GM18858 (cell line): ENCODE measurements around the gene PHLPP1.

ENCODE experiments used
- ATAC-seq: cut with Tn5 transposase; IDR thresholded peaks from one replicate; pipeline ENCODE4 v1.9.1; 2021; ENCODE audit not compliant: unreplicated experiment

PHLPP1 gene

GRCh38 chr18:62999392-62999791, 284.1 kb downstream of the PHLPP1 start:
- ATAC-seq: no peak

- no peak for ATAC-seq
Measured at GRCh38 chr18:62999921-63000320, 284.6 kb downstream of the PHLPP1 start.

- no peak for ATAC-seq
Measured at GRCh38 chr18:63000839-63001238, 285.5 kb downstream of the PHLPP1 start.

- no peak for ATAC-seq
Measured at GRCh38 chr18:63001861-63002260, 286.5 kb downstream of the PHLPP1 start.

- ATAC-seq: no peak
Measured at GRCh38 chr18:63002305-63002704, 287.0 kb downstream of the PHLPP1 start.

DNA sequence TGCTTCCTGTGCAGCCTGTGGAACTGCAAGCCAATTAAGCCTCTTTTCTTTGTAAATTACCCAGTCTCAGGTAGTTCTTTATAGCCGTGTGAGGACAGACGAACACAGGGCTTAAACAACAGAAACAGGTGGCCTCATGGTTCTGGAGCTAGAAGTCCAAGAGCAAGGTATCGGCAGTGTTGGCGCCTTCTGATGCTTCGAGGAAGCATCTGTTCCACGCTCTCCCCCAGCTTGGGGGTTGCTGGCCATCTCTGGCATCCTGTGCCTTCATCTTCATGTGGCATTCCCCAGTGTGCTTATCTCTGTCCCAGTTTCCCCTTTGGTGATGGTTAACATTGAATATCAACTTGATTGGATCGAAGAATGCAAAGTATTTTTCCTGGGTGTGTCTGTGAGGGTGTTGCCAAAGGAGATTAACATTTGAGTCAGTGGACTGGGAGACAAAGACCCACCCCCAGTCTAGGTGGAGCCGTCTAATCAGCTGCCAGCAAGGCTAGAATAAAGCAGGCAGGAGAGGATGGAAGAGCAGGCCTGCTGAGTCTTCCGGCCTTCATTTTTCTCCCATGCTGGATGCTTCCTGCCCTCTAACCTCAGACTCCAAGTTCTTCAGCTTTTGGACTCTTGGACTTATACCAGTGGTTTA, 287.6 kb downstream of the PHLPP1 start:
- ATAC-seq: no peak

DNA sequence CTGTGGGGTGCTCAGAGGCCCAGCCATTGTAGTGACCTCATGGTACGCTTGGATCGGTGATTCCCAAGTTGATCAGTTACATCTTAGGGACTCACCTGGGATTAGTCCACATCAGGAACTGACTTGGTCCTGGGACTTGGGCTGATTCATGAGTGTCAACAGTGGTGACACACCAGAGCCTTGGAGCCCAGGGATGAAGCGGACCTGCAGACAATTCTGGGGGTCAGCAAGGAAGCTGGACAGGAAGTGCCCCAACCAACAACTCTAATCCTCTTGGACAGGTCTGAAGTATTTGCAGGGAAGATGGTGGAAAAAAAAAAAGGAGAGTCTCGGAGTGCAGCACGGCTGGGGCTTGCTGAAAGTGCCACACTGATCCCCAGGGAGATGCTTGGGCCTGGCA, 288.6 kb downstream of the PHLPP1 start:
- ATAC-seq: no peak

DNA sequence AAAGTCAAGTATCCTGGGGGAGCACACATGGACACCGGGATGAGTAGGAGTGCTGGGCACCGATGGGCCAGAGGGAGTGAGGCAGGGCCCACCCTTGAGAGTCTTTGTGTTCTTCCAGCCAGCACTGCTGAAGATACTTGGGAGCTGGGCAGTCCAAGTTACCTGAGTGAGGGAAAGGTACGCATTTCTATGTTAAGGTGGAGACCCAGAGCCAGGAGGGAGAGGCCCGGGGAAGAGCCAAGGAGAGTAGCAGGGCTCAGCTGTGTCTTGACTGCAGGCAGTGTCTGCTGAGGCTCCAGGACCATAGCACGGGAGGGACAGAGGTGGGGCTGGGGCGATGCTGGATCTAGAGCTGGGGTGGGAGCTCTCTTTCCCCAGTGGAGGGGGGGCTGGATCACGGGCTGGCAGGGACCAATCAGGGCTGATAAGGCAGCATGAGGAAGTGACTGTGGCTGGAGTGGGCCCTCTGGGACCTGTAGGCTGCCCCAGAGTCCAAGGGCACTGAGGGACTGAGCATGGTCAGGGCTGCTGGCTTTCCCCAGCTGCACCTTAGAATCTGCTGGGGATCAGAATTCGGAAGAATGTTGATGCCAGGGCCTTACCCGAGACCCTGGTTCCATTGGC, 289.2 kb downstream of the PHLPP1 start:
- ATAC-seq: no peak

DNA sequence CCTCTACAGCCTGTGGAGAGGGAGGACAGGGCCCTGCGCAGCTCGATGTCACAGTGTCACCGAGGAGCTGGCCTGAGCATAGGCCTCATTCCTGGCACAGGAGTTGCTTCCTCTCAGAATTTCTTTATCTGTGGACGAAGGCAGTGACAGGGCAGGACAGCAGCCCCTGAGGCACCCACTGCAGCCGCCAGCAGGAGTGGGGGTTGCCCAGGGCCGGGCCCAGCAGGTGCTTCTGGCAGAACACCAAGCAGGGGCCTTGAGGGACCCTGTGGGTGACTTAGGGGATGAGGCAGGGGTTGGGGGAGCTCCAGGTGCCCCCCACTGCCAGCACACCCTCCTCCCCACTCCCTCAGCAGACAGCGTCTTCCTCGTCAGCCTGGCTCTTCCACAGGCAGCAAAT, 290.0 kb downstream of the PHLPP1 start:
- ATAC-seq: no peak

DNA sequence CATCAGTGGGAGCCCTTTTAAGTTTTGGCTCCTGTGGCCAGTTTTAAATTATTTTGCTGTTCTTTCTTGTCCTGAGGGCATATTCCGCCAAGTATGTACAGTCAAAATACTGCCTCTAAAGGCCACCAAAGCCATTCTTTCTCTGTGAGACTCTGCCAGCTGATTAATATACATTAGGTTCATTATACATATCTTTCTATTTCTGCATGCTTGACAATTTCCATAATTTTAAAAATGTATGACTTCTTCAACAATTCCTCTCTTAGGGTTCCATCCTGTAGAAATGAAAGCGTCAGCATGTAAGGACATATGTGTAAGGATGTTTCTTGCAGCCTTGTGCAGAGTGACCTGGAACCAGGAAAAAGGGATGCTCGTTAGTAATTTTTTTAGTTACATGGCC, 291.9 kb downstream of the PHLPP1 start:
- ATAC-seq: no peak

- no peak for ATAC-seq
Measured at GRCh38 chr18:63016270-63016669, 300.9 kb downstream of the PHLPP1 start.

DNA sequence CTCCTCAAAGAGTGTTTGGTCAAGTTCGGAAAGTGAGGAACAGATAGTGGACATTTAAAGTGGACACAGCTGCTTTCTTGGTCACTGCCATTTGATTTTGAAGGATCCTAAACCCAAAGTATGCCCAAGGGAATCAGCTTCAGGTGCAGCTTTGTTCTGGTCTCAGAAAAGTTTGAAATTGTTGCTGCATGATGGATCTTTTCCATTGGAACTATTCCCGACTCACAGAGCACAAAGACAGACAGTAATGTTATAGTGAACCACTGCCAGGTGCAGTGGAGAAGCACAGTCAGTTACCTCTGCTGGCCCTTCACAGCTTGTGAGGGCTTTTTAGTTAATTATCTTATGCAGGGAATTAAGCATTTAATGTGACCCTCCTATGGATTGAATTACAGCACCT, 301.7 kb downstream of the PHLPP1 start:
- no peak for ATAC-seq

DNA sequence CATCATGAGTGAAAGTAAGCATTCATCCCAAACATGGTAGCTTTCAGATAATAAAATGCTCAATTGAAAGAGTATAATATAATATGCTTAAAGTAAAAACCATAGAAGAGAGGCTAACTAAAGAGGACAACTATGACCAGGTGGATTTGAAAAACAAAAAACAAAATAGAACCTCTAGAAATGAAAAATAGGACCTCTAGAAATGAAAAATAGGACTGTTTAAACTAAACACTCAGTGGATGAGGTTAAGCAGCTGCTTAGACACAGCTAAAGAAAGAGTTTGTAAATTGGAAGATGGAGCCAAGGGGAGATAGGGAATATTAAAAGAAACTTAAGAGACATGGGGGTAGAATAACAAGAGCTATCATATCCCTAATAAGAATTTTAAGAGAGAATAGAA, 302.6 kb downstream of the PHLPP1 start:
- ATAC-seq: no peak

GRCh38 chr18:63022429-63023022, 307.2 kb downstream of the PHLPP1 start:
- no peak for ATAC-seq

DNA sequence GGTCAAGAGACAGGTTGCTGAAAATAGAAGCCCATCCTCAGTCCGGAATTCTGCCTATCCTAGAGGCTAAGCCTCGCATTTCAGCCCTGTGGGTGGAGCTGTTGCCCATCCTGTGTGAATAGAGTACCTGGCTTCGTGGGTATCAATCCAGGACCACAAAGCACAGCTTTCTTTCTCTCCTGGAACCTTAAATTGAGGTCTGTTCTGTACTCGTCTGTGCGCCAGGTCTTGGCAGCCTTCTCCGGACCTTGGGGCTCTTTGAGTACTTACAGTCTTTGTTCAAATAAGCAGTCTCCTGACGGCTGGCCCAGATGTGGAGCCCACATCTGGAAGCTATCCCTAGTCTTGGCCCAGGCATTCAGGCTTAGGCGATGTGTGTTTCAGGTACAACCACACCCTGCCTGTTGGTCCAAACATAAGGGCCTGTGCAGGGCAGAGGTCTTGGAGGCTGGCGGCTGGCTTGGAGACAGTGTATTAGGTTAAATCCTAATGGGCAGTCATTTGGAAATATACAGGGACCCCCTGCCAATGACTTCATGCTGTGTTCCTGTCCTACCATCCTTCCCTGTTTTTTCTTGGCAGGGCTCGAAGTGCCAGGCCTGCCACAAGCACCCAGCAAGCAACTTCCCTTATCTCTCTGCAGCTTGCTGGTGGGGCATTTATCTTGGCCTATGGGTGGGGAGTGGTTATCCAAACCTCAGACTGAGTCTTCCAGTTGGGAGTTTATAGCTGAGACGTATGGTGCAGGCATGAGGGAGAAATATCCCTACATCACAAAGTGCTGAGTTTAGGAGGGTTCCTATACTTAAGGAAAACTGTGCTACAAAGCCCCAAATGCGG, 310.1 kb downstream of the PHLPP1 start:
- no peak for ATAC-seq

DNA sequence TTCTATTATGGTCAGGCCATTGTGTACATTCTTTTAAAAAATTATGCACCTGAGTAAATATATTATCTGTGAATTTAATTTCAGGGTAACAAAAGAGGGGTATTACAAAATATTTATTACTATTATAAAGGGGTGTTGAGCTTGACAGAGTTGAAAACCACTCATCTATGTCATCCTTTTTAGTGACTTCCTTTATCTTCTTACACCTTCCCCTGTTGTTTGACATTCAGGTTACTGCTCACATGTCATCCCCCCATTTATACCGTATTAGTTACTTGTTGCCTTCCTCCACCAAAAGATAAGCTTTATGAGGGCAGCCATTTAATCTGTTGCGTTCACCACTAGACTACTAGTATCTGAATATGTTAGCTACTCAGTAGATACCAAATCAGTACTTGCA, 313.0 kb downstream of the PHLPP1 start:
- ATAC-seq: no peak
